MM.1S (cell line): ENCODE data around the gene BBX.

Source experiments
- DNase-seq: peaks from one replicate; pipeline ENCODE4 v3.0.0-alpha.2; 2015
- H2AFZ ChIP-seq: fragments of 300-600 bp; sonication (generic); 2 replicates; pipeline ENCODE4 v1.6.0; 2016; ENCODE audit warnings: antibody characterized with exemption, low read length
- H3F3A ChIP-seq: fragments of 300-600 bp; sonication (generic); 2 replicates; pipeline ENCODE4 v1.6.1; 2016; ENCODE audit warnings: mild to moderate bottlenecking, antibody characterized with exemption, low read length, moderate library complexity, mixed read lengths; ENCODE audit not compliant: insufficient read depth
- H3K27ac ChIP-seq: fragments of 300-600 bp; sonication (generic); 2 replicates; pipeline ENCODE4 v1.5.1; 2016; ENCODE audit warnings: mild to moderate bottlenecking, low read length
- H3K27me3 ChIP-seq: fragments of 300-600 bp; sonication (generic); replicated peaks from 2 replicates; pipeline ENCODE4 v1.6.0; 2016; ENCODE audit warnings: low read length; ENCODE audit not compliant: insufficient read depth
- H3K36me3 ChIP-seq: fragments of 300-600 bp; sonication (generic); replicated peaks from 2 replicates; pipeline ENCODE4 v1.6.1; 2016; ENCODE audit warnings: mild to moderate bottlenecking, low read length, mixed read lengths; ENCODE audit not compliant: insufficient read depth
- H3K4me1 ChIP-seq: fragments of 300-600 bp; sonication (generic); 2 replicates; pipeline ENCODE4 v1.6.1; 2016; ENCODE audit warnings: low read length, mixed read lengths
- H3K4me2 ChIP-seq: fragments of 300-600 bp; sonication (generic); 2 replicates; pipeline ENCODE4 v1.6.0; 2016; ENCODE audit warnings: low read depth, low read length
- H3K4me3 ChIP-seq: fragments of 300-600 bp; sonication (generic); 2 replicates; pipeline ENCODE4 v1.5.1; 2016; ENCODE audit warnings: low read length, mixed read lengths
- H3K79me2 ChIP-seq: fragments of 300-600 bp; sonication (generic); 2 replicates; pipeline ENCODE4 v1.6.1; 2016; ENCODE audit warnings: mixed run types, low read length, mixed read lengths
- H3K9ac ChIP-seq: fragments of 300-600 bp; sonication (generic); 2 replicates; pipeline ENCODE4 v1.6.1; 2016; ENCODE audit warnings: low read length, mixed read lengths
- H3K9me2 ChIP-seq: fragments of 300-600 bp; sonication (generic); replicated peaks from 2 replicates; pipeline ENCODE4 v1.6.1; 2016; ENCODE audit warnings: mild to moderate bottlenecking, low read length, mixed read lengths; ENCODE audit not compliant: insufficient read depth
- H3K9me3 ChIP-seq: fragments of 300-600 bp; sonication (generic); replicated peaks from 2 replicates; pipeline ENCODE4 v1.6.1; 2016; ENCODE audit warnings: mild to moderate bottlenecking, low read length, mixed read lengths; ENCODE audit not compliant: insufficient read depth
- H4K20me1 ChIP-seq: fragments of 300-600 bp; sonication (generic); 2 replicates; pipeline ENCODE4 v1.6.1; 2016; ENCODE audit warnings: mild to moderate bottlenecking, low read length, moderate library complexity, mixed read lengths; ENCODE audit not compliant: insufficient read depth
- EZH2 ChIP-seq: fragments of 300-600 bp; sonication (generic); optimal IDR thresholded peaks from 2 replicates; pipeline ENCODE3; 2017; ENCODE audit warnings: low read depth, mild to moderate bottlenecking, antibody characterized with exemption, low read length, mixed read lengths
- EZH2phosphoT487 ChIP-seq: fragments of 300-600 bp; sonication (generic); IDR thresholded peaks from 2 replicates; pipeline ENCODE4 v1.6.1; 2018; ENCODE audit warnings: antibody characterized with exemption, low read length
- TF ChIP-seq, protein P1 (sequence below): fragments of 300-600 bp; sonication (generic); IDR thresholded peaks from 2 replicates; pipeline ENCODE4 v1.5.1; 2016; ENCODE audit warnings: antibody characterized with exemption, low read length, mixed read lengths

BBX gene

DNA sequence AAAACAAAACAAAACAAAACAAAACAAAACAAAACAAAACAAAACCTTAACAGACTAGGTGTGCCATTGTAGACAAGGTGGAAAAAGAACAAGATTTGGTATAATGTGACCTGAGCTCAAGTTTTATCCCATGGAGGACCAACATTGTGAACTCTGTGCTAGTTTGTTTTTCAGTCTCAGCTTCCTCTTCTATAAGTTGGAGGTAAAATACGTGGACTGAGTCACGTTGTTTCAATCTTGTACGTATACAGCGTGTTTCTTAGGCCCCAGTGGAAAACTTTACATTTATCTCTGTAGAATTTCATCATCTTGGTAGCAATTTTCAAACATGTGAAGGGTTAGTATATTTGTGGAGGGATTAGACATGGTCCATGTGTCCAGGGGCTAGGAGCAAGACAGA is 306.4 kb downstream of the BBX start:
- H4K20me1 ChIP-seq, result no peaks in the 10 kb centered on the region
- no peaks in the 10 kb centered on the region for H3K79me2 ChIP-seq
- H3K9me2 ChIP-seq, result no peaks in the 10 kb centered on the region
- H3K9ac ChIP-seq, result no peak overlapping the region
- no peaks in the 10 kb centered on the region for H3K9me3 ChIP-seq
- H3K36me3 ChIP-seq, result no peaks in the 10 kb centered on the region
- no peak overlapping the region for H3K27ac ChIP-seq
- no peak overlapping the region for H3K4me3 ChIP-seq
- no peak overlapping the region for H2AFZ ChIP-seq
- no peak overlapping the region for H3K4me2 ChIP-seq
- TF ChIP-seq EZH2, result no peak
- TF ChIP-seq EZH2phosphoT487, result no peak
- TF ChIP-seq, protein P1, sequence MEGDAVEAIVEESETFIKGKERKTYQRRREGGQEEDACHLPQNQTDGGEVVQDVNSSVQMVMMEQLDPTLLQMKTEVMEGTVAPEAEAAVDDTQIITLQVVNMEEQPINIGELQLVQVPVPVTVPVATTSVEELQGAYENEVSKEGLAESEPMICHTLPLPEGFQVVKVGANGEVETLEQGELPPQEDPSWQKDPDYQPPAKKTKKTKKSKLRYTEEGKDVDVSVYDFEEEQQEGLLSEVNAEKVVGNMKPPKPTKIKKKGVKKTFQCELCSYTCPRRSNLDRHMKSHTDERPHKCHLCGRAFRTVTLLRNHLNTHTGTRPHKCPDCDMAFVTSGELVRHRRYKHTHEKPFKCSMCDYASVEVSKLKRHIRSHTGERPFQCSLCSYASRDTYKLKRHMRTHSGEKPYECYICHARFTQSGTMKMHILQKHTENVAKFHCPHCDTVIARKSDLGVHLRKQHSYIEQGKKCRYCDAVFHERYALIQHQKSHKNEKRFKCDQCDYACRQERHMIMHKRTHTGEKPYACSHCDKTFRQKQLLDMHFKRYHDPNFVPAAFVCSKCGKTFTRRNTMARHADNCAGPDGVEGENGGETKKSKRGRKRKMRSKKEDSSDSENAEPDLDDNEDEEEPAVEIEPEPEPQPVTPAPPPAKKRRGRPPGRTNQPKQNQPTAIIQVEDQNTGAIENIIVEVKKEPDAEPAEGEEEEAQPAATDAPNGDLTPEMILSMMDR, result no peak
- no peaks in the 10 kb centered on the region for H3K4me1 ChIP-seq
- no peak for DNase-seq
- no peaks in the 10 kb centered on the region for H3F3A ChIP-seq
- no peaks in the 10 kb centered on the region for H3K27me3 ChIP-seq

DNA sequence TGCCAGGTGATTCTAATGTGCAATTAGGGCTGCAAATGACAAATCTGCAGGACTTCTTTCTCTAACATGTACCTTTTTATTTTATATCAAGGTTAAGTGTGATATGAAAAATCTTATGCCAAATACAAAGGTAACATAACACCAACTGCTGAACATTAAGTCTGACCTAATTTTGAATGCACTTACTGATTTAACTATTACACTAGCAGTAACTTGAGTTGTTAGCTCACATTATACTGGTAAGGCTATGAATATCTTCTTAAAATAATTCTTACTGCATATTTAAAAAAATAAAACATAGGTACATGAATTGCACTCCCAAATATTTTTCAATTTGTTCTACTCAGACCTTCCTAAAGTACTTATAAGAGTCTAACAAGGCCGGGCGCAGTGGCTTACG is 308.8 kb downstream of the BBX start:
- no peaks in the 10 kb centered on the region for H3K79me2 ChIP-seq
- no peaks in the 10 kb centered on the region for H3K9me2 ChIP-seq
- no peak for DNase-seq
- H3K4me1 ChIP-seq, result no peaks in the 10 kb centered on the region
- no peak overlapping the region for H3K27ac ChIP-seq
- no peaks in the 10 kb centered on the region for H4K20me1 ChIP-seq
- H3K4me3 ChIP-seq, result no peak overlapping the region
- no peaks in the 10 kb centered on the region for H3F3A ChIP-seq
- H3K9ac ChIP-seq, result no peak overlapping the region
- no peaks in the 10 kb centered on the region for H3K9me3 ChIP-seq
- H2AFZ ChIP-seq, result no peak overlapping the region
- H3K27me3 ChIP-seq, result no peaks in the 10 kb centered on the region
- H3K36me3 ChIP-seq, result no peaks in the 10 kb centered on the region
- H3K4me2 ChIP-seq, result no peak overlapping the region
- TF ChIP-seq, protein P1, result no peak
- TF ChIP-seq EZH2phosphoT487 (no peak), EZH2 (no peak)

GRCh38 chr3:107833043-107833442 is 310.3 kb downstream of the BBX start:
- H4K20me1 ChIP-seq, result no peaks in the 10 kb centered on the region
- H3K27me3 ChIP-seq, result no peaks in the 10 kb centered on the region
- H3K36me3 ChIP-seq, result no peaks in the 10 kb centered on the region
- DNase-seq, result no peak
- H3K27ac ChIP-seq, result no peak overlapping the region
- H3K79me2 ChIP-seq, result no peaks in the 10 kb centered on the region
- no peaks in the 10 kb centered on the region for H3K4me1 ChIP-seq
- no peak overlapping the region for H2AFZ ChIP-seq
- H3K9ac ChIP-seq, result no peak overlapping the region
- H3K4me3 ChIP-seq, result no peak overlapping the region
- H3K9me3 ChIP-seq, result no peaks in the 10 kb centered on the region
- H3K4me2 ChIP-seq, result no peak overlapping the region
- H3K9me2 ChIP-seq, result no peaks in the 10 kb centered on the region
- TF ChIP-seq EZH2, result no peak
- TF ChIP-seq, protein P1, result no peak
- TF ChIP-seq EZH2phosphoT487, result no peak
- H3F3A ChIP-seq, result no peaks in the 10 kb centered on the region
